ENCODE measurements around the gene MTG1. TPM values are rescaled to one million over a fixed set of nuclear protein-coding genes. Genes with fewer than 3 reads are reported as not detected.
A peak's percentile ranks its signal among the peaks of the same experiment; 100 is the strongest.
"Not testable (repeated sequence)": the region's sequence is repeated elsewhere in the genome, so short reads cannot be mapped to it uniquely, and the experiment has no call there.

Gene MTG1
- total RNA-seq, 1 donor from 2014 or later = 23.4 TPM

GRCh38 chr10:133378251-133379096 lies 15.5 kb upstream of the MTG1 start:
- peak; percentile 73 for DNase-seq

GRCh38 chr10:133379152-133379800 lies 14.7 kb upstream of the MTG1 start, which contains the start of gene PAOX:
PAOX (plus strand) TSS chr10:133379262; CDS start chr10:133379317, 55 bp downstream.
- peak; percentile 73 for DNase-seq

- DNase-seq = no peak
Measured at GRCh38 chr10:133379801-133380666, 13.9 kb upstream of the MTG1 start.

GRCh38 chr10:133381036-133381435 lies 12.9 kb upstream of the MTG1 start:
- no peak for DNase-seq

- no peak for DNase-seq
Measured at GRCh38 chr10:133383551-133383950, 10.4 kb upstream of the MTG1 start.

GRCh38 chr10:133384071-133384470 lies 9.9 kb upstream of the MTG1 start:
- DNase-seq = no peak

GRCh38 chr10:133385214-133385613 lies 8.7 kb upstream of the MTG1 start:
- DNase-seq = no peak

- DNase-seq = not testable (repeated sequence)
Measured at GRCh38 chr10:133386951-133387350, 7.0 kb upstream of the MTG1 start.

- no peak for DNase-seq
Measured at GRCh38 chr10:133388236-133388972, 5.6 kb upstream of the MTG1 start.

- DNase-seq = no peak
Measured at GRCh38 chr10:133388973-133389818, 4.8 kb upstream of the MTG1 start.

GRCh38 chr10:133390597-133391248 lies 3.2 kb upstream of the MTG1 start:
- DNase-seq = no peak

GRCh38 chr10:133391249-133391635 lies 2.7 kb upstream of the MTG1 start:
- DNase-seq = no peak

GRCh38 chr10:133391761-133392518 lies 2.0 kb upstream of the MTG1 start:
- no peak for DNase-seq

GRCh38 chr10:133393401-133394063 lies 425 bp upstream of the MTG1 start:
- no peak for DNase-seq

GRCh38 chr10:133394801-133395221 lies 854 bp downstream of the MTG1 start:
- no peak for DNase-seq

GRCh38 chr10:133396035-133396624 lies 2.2 kb downstream of the MTG1 start:
- DNase-seq = no peak

- DNase-seq = no peak
Measured at GRCh38 chr10:133397938-133398337, 4.0 kb downstream of the MTG1 start.

- DNase-seq = no peak
Measured at GRCh38 chr10:133399123-133399601, 5.2 kb downstream of the MTG1 start.
